ENCODE measurements around the gene ECPAS. TPM values are rescaled to one million over a fixed set of nuclear protein-coding genes. Genes with fewer than 3 reads are reported as not detected.

The ECPAS gene
- total RNA-seq, 1 experiment from 2014 or later, result 69.4 TPM

DNA sequence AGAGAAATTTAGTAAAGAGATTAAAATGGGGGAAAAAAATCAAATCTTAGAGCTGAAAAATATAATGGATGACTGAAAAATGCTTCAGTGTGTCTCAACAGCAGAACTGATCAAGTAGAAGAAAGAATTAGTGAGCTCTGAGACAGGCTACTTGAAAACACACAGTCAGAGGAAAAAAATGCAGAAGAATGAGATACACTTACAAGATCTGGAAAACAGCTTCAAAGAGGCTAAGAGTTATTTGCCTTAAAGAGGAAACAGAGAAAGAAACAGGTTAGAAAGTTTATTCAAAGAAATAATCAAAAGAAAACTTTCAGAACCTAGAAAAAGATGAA lies 83.7 kb downstream of the ECPAS start:
- ChIA-PET POLR2A (no interaction called here), CTCF (no interaction called here)
- Histone ChIP-seq H3K27ac (ENCODE audit: low read length) (no peak overlapping the region), H3K9me3 (ENCODE audit: control insufficient read depth, insufficient read depth, low read depth, low read length) (no peaks in the 10 kb centered on the region), H3K4me1 (ENCODE audit: control insufficient read depth, insufficient read depth, low read length) (no peaks in the 10 kb centered on the region), H3K36me3 (ENCODE audit: control insufficient read depth, insufficient read depth, low read length) (peaks cover 7% of the 10 kb centered on the region; the same call in 1 of the 2 replicates), H3K27me3 (ENCODE audit: control insufficient read depth, insufficient read depth, low read length) (no peaks in the 10 kb centered on the region), H3K4me3 (ENCODE audit: low read depth in 2 of 2, low read length in 2 of 2) (no peak overlapping the region)
- ATAC-seq, result no peak
- in situ Hi-C loops (cut with HindIII; ENCODE audit: low pct_unique_long_range_greater_than_20kb, low sequenced_read_pairs), result no loop called here
- TF ChIP-seq, protein P1, sequence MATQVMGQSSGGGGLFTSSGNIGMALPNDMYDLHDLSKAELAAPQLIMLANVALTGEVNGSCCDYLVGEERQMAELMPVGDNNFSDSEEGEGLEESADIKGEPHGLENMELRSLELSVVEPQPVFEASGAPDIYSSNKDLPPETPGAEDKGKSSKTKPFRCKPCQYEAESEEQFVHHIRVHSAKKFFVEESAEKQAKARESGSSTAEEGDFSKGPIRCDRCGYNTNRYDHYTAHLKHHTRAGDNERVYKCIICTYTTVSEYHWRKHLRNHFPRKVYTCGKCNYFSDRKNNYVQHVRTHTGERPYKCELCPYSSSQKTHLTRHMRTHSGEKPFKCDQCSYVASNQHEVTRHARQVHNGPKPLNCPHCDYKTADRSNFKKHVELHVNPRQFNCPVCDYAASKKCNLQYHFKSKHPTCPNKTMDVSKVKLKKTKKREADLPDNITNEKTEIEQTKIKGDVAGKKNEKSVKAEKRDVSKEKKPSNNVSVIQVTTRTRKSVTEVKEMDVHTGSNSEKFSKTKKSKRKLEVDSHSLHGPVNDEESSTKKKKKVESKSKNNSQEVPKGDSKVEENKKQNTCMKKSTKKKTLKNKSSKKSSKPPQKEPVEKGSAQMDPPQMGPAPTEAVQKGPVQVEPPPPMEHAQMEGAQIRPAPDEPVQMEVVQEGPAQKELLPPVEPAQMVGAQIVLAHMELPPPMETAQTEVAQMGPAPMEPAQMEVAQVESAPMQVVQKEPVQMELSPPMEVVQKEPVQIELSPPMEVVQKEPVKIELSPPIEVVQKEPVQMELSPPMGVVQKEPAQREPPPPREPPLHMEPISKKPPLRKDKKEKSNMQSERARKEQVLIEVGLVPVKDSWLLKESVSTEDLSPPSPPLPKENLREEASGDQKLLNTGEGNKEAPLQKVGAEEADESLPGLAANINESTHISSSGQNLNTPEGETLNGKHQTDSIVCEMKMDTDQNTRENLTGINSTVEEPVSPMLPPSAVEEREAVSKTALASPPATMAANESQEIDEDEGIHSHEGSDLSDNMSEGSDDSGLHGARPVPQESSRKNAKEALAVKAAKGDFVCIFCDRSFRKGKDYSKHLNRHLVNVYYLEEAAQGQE (IDR thresholded peaks at IDR 0.05; ENCODE audit: insufficient read depth in 1 of 2, low read depth in 2 of 2, low read length in 1 of 2), result no peak
- TF ChIP-seq, protein P2, sequence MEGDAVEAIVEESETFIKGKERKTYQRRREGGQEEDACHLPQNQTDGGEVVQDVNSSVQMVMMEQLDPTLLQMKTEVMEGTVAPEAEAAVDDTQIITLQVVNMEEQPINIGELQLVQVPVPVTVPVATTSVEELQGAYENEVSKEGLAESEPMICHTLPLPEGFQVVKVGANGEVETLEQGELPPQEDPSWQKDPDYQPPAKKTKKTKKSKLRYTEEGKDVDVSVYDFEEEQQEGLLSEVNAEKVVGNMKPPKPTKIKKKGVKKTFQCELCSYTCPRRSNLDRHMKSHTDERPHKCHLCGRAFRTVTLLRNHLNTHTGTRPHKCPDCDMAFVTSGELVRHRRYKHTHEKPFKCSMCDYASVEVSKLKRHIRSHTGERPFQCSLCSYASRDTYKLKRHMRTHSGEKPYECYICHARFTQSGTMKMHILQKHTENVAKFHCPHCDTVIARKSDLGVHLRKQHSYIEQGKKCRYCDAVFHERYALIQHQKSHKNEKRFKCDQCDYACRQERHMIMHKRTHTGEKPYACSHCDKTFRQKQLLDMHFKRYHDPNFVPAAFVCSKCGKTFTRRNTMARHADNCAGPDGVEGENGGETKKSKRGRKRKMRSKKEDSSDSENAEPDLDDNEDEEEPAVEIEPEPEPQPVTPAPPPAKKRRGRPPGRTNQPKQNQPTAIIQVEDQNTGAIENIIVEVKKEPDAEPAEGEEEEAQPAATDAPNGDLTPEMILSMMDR (IDR thresholded peaks at IDR 0.05), result no peak
- TF ChIP-seq TCF7L2 (IDR thresholded peaks at IDR 0.05; ENCODE audit: low read depth, low read length), result no peak
- BruUV-seq (replicated peaks), result no TSS peak
- intact Hi-C loops (cut with micrococcal nuclease; ENCODE audit: unreplicated experiment), result no loop called here
- no peak for DNase-seq (ENCODE audit: low read depth, low spot score)

DNA sequence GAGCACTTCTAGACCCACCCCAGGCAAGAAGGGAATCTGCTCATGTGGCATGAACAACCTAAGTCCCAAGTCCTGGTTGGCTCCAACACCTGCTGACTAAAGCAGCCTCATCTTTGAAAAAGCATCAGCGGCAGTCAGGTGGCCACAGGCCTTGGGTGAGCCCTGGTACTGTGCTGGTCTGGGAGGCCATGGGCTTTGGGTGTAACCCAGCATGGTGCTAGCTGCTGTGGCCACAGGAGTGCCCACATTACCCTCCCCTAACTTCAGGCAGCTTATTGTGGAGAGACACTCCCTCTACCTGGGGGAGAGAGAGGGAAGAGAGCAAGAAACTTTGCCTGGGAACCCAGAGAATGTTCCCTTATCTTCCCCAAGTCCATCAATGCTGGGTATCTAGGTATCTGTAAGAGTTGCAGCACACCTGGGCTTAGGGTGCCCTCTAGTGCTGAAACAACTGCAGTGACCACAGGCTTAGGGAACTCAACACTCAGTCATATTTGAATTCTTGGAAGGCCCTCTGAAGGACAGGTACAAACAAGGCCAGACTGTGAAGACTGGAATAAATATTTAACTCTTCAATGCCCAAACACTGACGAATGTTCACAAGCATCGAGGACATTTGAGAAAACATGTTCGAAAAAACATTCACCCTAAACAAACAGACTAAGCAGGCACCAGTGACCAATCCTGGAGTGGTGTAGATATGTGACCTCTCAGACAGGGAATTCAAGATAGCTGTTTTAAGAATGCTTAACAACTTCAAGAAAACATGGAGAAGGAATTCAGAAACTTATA lies 84.2 kb downstream of the ECPAS start:
- H3K4me3 ChIP-seq (ENCODE audit: low read depth in 2 of 2, low read length in 2 of 2), result no peak overlapping the region
- intact Hi-C loops (cut with micrococcal nuclease; ENCODE audit: unreplicated experiment) (no loop called here), in situ Hi-C loops (cut with HindIII; ENCODE audit: low pct_unique_long_range_greater_than_20kb, low sequenced_read_pairs) (no loop called here)
- ATAC-seq (peak; percentile 88), DNase-seq (ENCODE audit: low read depth, low spot score) (peak; percentile 2)
- H3K27me3 ChIP-seq (ENCODE audit: control insufficient read depth, insufficient read depth, low read length), result no peaks in the 10 kb centered on the region
- H3K4me1 ChIP-seq (ENCODE audit: control insufficient read depth, insufficient read depth, low read length), result no peaks in the 10 kb centered on the region
- ChIA-PET CTCF (interaction anchor here (0.6 kb wide), 1 partner anchor 167 kb away, joined by 3 read pairs; no protein-coding TSS in a partner anchor), POLR2A (no interaction called here)
- TF ChIP-seq, protein P2 (IDR thresholded peaks at IDR 0.05), result peak; percentile 78
- no peak for TF ChIP-seq SIN3A (IDR thresholded peaks at IDR 0.05; ENCODE audit: borderline replicate concordance, insufficient read depth, low read depth, low read length)
- no peaks in the 10 kb centered on the region for H3K9me3 ChIP-seq (ENCODE audit: control insufficient read depth, insufficient read depth, low read depth, low read length)
- no TSS peak for BruUV-seq (replicated peaks)
- H3K27ac ChIP-seq (ENCODE audit: low read length), result no peak overlapping the region
- H3K36me3 ChIP-seq (ENCODE audit: control insufficient read depth, insufficient read depth, low read length), result peaks cover 7% of the 10 kb centered on the region; the same call in 1 of the 2 replicates
